H9 (cell line): ENCODE data around the gene MYCBP2. TPM values are rescaled to one million over a fixed set of nuclear protein-coding genes. Genes with fewer than 3 reads are reported as not detected.

Source experiments
- DNase-seq: peaks from one replicate; pipeline ENCODE4 v3.0.0-alpha.2; 2017
- H2AFZ ChIP-seq: one replicate; pipeline ENCODE4 v1.6.1; 2013; ENCODE audit warnings: mild to moderate bottlenecking, low read length, control low read depth, moderate library complexity
- H2AK5ac ChIP-seq: 2 replicates; pipeline ENCODE4 v1.6.1; 2013; ENCODE audit warnings: low read length, control low read depth, mixed read lengths; ENCODE audit not compliant: insufficient read length
- H2BK120ac ChIP-seq: one replicate; pipeline ENCODE4 v1.6.1; 2013; ENCODE audit warnings: low read depth, mild to moderate bottlenecking, low read length, control low read depth, inconsistent platforms; ENCODE audit not compliant: poor library complexity, severe bottlenecking
- H2BK12ac ChIP-seq: 2 replicates; pipeline ENCODE4 v1.6.1; 2013; ENCODE audit warnings: low read length, control low read depth, mixed read lengths, low read depth; ENCODE audit not compliant: insufficient read length
- H2BK15ac ChIP-seq: 2 replicates; pipeline ENCODE4 v1.6.1; 2013; ENCODE audit warnings: low read depth, low read length, control low read depth
- H2BK20ac ChIP-seq: one replicate; pipeline ENCODE4 v1.6.1; 2013; ENCODE audit warnings: low read depth, mild to moderate bottlenecking, low read length, control low read depth, inconsistent platforms; ENCODE audit not compliant: poor library complexity, severe bottlenecking
- H2BK5ac ChIP-seq: 2 replicates; pipeline ENCODE4 v1.6.1; 2013; ENCODE audit warnings: low read length, control low read depth, mixed read lengths; ENCODE audit not compliant: insufficient read length
- H3K14ac ChIP-seq: 2 replicates; pipeline ENCODE4 v1.6.1; 2013; ENCODE audit warnings: low read length, control low read depth; ENCODE audit not compliant: insufficient read depth
- H3K18ac ChIP-seq: 2 replicates; pipeline ENCODE4 v1.6.1; 2013; ENCODE audit warnings: low read depth, mild to moderate bottlenecking, mixed read lengths, low read length, control low read depth; ENCODE audit not compliant: insufficient read length
- H3K23ac ChIP-seq: 2 replicates; pipeline ENCODE4 v1.6.1; 2013; ENCODE audit warnings: low read length, control low read depth, mixed read lengths, low read depth; ENCODE audit not compliant: insufficient read length
- H3K23me2 ChIP-seq: 2 replicates; pipeline ENCODE4 v1.6.1; 2013; ENCODE audit warnings: low read depth, mild to moderate bottlenecking, mixed read lengths, low read length, control low read depth; ENCODE audit not compliant: insufficient read length, poor library complexity, severe bottlenecking
- H3K27ac ChIP-seq: 2 replicates; pipeline ENCODE4 v1.5.1; 2013; ENCODE audit warnings: low read length, control low read depth, mixed read lengths, low read depth; ENCODE audit not compliant: insufficient read length
- H3K27me3 ChIP-seq: 2 replicates; pipeline ENCODE4 v1.6.1; 2013; ENCODE audit warnings: low read length, control low read depth, inconsistent platforms; ENCODE audit not compliant: insufficient read depth
- H3K4ac ChIP-seq: 2 replicates; pipeline ENCODE4 v1.6.1; 2013; ENCODE audit warnings: low read depth, mild to moderate bottlenecking, control low read depth, inconsistent platforms, low read length, moderate library complexity
- H3K4me1 ChIP-seq: 2 replicates; pipeline ENCODE4 v1.6.1; 2013; ENCODE audit warnings: low read length, control low read depth, inconsistent platforms; ENCODE audit not compliant: insufficient read depth
- H3K4me2 ChIP-seq: 2 replicates; pipeline ENCODE4 v1.6.1; 2013; ENCODE audit warnings: low read length, control low read depth, mixed read lengths; ENCODE audit not compliant: insufficient read length, insufficient read depth
- H3K56ac ChIP-seq: 2 replicates; pipeline ENCODE4 v1.6.1; 2013; ENCODE audit warnings: low read depth, mild to moderate bottlenecking, mixed read lengths, low read length, control low read depth; ENCODE audit not compliant: insufficient read length
- H3K79me1 ChIP-seq: 2 replicates; pipeline ENCODE4 v1.6.1; 2013; ENCODE audit warnings: low read depth, mild to moderate bottlenecking, moderate library complexity, low read length, control low read depth, inconsistent platforms; ENCODE audit not compliant: insufficient read depth, poor library complexity, severe bottlenecking
- H3K79me2 ChIP-seq: 2 replicates; pipeline ENCODE4 v1.6.1; 2013; ENCODE audit warnings: low read length, control low read depth, inconsistent platforms; ENCODE audit not compliant: insufficient read depth
- H3K9ac ChIP-seq: 2 replicates; pipeline ENCODE4 v1.6.1; 2013; ENCODE audit warnings: low read length, control low read depth, mixed read lengths; ENCODE audit not compliant: insufficient read length; ENCODE audit errors: extremely low read depth
- H3K9me3 ChIP-seq: one replicate; pipeline ENCODE4 v1.6.1; 2013; ENCODE audit warnings: low read depth, low read length, inconsistent platforms; ENCODE audit not compliant: control insufficient read depth
- H3T11ph ChIP-seq: one replicate; pipeline ENCODE4 v1.6.1; 2013; ENCODE audit warnings: mild to moderate bottlenecking, low read length, control low read depth, inconsistent platforms
- H4K20me1 ChIP-seq: one replicate; pipeline ENCODE4 v1.6.1; 2013; ENCODE audit not compliant: control insufficient read depth, insufficient read length, insufficient read depth
- H4K5ac ChIP-seq: 2 replicates; pipeline ENCODE4 v1.6.1; 2013; ENCODE audit warnings: low read depth, mild to moderate bottlenecking, mixed read lengths, low read length, control low read depth; ENCODE audit not compliant: insufficient read length
- H4K8ac ChIP-seq: replicated peaks from 2 replicates; pipeline ENCODE4 v1.6.1; 2013; ENCODE audit warnings: low read length, control low read depth, mixed read lengths, low read depth; ENCODE audit not compliant: insufficient read length
- H4K91ac ChIP-seq: 2 replicates; pipeline ENCODE4 v1.6.1; 2013; ENCODE audit warnings: low read depth, mild to moderate bottlenecking, moderate library complexity, mixed read lengths, low read length, control low read depth; ENCODE audit not compliant: insufficient read length
- H3K27ac Mint-ChIP-seq, 3 experiments: 2 replicates in 2 of 3; 3 replicates in 1 of 3; pipeline ENCODE4 v1.8.0; 2020 to 2021; ENCODE audit warnings: mixed read lengths in 3 of 3, mild to moderate bottlenecking in 1 of 3, moderate library complexity in 1 of 3
- H3K27me3 Mint-ChIP-seq: 2 replicates; pipeline ENCODE4 v1.8.0; 2021; ENCODE audit warnings: low read depth, mild to moderate bottlenecking, moderate library complexity, mixed read lengths
- H3K36me3 Mint-ChIP-seq, 3 experiments: 2 replicates in 2 of 3; 3 replicates in 1 of 3; pipeline ENCODE4 v1.8.0; 2020 to 2021; ENCODE audit warnings: low read depth in 3 of 3, mixed read lengths in 3 of 3; ENCODE audit not compliant: insufficient read depth in 1 of 3
- H3K4me1 Mint-ChIP-seq, 2 experiments: 2 replicates each; pipeline ENCODE4 v1.8.0; 2020; ENCODE audit warnings: mixed read lengths in 2 of 2
- H3K4me3 Mint-ChIP-seq, 2 experiments: 2 replicates in 1 of 2; 3 replicates in 1 of 2; pipeline ENCODE4 v1.8.0; 2020 to 2021; ENCODE audit warnings: mild to moderate bottlenecking in 2 of 2, mixed read lengths in 2 of 2, moderate library complexity in 1 of 2
- H3K9me3 Mint-ChIP-seq, 2 experiments: 2 replicates in 1 of 2; 3 replicates in 1 of 2; pipeline ENCODE4 v1.8.0; 2020; ENCODE audit warnings: mild to moderate bottlenecking in 2 of 2, mixed read lengths in 2 of 2, moderate library complexity in 1 of 2
- WGBS: extraction: QIAGEN DNeasy Blood & Tissue Kit; methylation state at CpG from one replicate; pipeline ENCODE4 v1.1.7; 2013; ENCODE audit warnings: missing lambda C conversion rate, low lambda C conversion rate, mixed read lengths; ENCODE audit not compliant: insufficient read length; ENCODE audit errors: extremely low coverage; 5-methylcytosine and 5-hydroxymethylcytosine counted together
- total RNA-seq: library from RNA; stranded (reverse); gene quantifications from 2 replicates; pipeline ENCODE4 v1.2.1, GENCODE V29; 2021
- TF ChIP-seq, protein P1 (sequence below): fragments of 200-600 bp; sonication (generic); conservative IDR thresholded peaks from 3 replicates; pipeline ENCODE4 v1.8.0; 2021; ENCODE audit warnings: antibody characterized with exemption, mild to moderate bottlenecking

Gene MYCBP2
- total RNA-seq, 1 experiment from 2014 or later, result 32.0 TPM

DNA sequence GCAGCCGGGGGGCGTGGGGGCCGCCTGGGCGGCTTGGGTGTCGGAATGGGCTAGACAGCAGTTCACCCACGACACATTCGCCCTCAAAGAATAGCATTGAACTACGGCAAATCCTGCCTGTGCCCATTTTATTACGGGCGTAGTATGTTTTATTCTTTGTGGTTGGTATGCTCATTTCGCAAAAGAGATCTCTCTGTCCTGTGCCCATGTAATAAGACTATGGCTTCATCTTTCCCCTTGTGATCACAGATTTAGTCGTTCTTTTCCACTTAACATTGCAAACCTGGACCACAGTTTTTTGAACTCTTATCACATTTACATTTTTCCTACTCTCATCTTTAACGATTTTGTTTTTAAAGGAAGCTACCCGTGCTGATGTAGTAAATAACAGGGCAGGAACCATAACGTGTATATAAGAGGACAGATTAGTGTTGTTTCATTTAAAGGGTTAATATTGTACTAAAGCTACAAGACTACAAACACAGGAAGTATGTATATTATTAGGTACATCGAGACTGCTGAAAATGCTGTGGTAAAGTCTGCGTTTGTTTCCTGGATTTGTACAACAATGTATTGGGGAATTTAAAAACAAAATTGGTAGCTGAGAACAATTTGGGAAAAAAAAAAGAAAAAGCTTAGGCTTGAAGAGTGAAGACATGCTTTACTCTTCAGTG, 3.2 kb upstream of the MYCBP2 start:
- no peak overlapping the region for H3K56ac ChIP-seq
- no peak overlapping the region for H3K27ac Mint-ChIP-seq
- no peaks in the 10 kb centered on the region; the same call in 1 of the 2 replicates for H3K79me2 ChIP-seq
- peaks cover 29% of the 10 kb centered on the region for H3K27me3 Mint-ChIP-seq
- H3K9ac ChIP-seq, result peak overlapping the region; percentile 56
- no peak overlapping the region for H4K8ac ChIP-seq
- H2AFZ ChIP-seq, result peak overlapping the region; percentile 83
- H3K18ac ChIP-seq, result no peak overlapping the region
- H2BK15ac ChIP-seq, result no peak overlapping the region
- no peak overlapping the region for H2BK120ac ChIP-seq
- H4K91ac ChIP-seq, result no peak overlapping the region
- H3K23ac ChIP-seq, result no peak overlapping the region
- H3K79me1 ChIP-seq, result no peaks in the 10 kb centered on the region
- peaks cover 24 to 36% of the 10 kb centered on the region in 2 experiments for H3K4me1 Mint-ChIP-seq
- no peak overlapping the region for H3T11ph ChIP-seq
- H3K4me3 Mint-ChIP-seq, result peak overlapping the region; percentile 86 to 95
- no peak overlapping the region for H4K5ac ChIP-seq
- no peak overlapping the region for H3K27ac ChIP-seq
- peaks cover 3% of the 10 kb centered on the region; the same call in 1 of the 2 replicates for H3K27me3 ChIP-seq
- H3K4ac ChIP-seq, result no peak overlapping the region
- TF ChIP-seq, protein P1, sequence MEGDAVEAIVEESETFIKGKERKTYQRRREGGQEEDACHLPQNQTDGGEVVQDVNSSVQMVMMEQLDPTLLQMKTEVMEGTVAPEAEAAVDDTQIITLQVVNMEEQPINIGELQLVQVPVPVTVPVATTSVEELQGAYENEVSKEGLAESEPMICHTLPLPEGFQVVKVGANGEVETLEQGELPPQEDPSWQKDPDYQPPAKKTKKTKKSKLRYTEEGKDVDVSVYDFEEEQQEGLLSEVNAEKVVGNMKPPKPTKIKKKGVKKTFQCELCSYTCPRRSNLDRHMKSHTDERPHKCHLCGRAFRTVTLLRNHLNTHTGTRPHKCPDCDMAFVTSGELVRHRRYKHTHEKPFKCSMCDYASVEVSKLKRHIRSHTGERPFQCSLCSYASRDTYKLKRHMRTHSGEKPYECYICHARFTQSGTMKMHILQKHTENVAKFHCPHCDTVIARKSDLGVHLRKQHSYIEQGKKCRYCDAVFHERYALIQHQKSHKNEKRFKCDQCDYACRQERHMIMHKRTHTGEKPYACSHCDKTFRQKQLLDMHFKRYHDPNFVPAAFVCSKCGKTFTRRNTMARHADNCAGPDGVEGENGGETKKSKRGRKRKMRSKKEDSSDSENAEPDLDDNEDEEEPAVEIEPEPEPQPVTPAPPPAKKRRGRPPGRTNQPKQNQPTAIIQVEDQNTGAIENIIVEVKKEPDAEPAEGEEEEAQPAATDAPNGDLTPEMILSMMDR, result no peak
- H2BK20ac ChIP-seq, result no peak overlapping the region
- no peaks in the 10 kb centered on the region for H4K20me1 ChIP-seq
- no peak overlapping the region for H2BK5ac ChIP-seq
- peak overlapping the region; percentile 72 for H3K4me2 ChIP-seq
- peaks cover 18% of the 10 kb centered on the region for H3K23me2 ChIP-seq
- H3K9me3 ChIP-seq, result no peaks in the 10 kb centered on the region
- no peaks in the 10 kb centered on the region for H3K4me1 ChIP-seq
- no peaks in the 10 kb centered on the region for H3K36me3 Mint-ChIP-seq
- no peak overlapping the region for H2BK12ac ChIP-seq
- WGBS, result no CpG with 5 or more reads among the region's 17 CpGs
- DNase-seq, result no peak
- H2AK5ac ChIP-seq, result no peak overlapping the region
- peak overlapping the region; percentile 8; the same call in 1 of the 2 replicates for H3K14ac ChIP-seq
- no peaks in the 10 kb centered on the region for H3K9me3 Mint-ChIP-seq
